Bone marrow (tissue), 2 donors: ENCODE data around the gene SCN5A.

Source experiments
- DNase-seq, 2 donors: peaks; one replicate each; lab custom pipeline; 2025; lab: John Stamatoyannopoulos, UW

The SCN5A gene

GRCh38 chr3:38560996-38561717 is 88.3 kb downstream of the SCN5A start:
- DNase-seq = no peak

- DNase-seq = no peak
Measured at GRCh38 chr3:38560284-38560683, 89.2 kb downstream of the SCN5A start.

- no peak for DNase-seq
Measured at GRCh38 chr3:38558864-38559263, 90.6 kb downstream of the SCN5A start.

- DNase-seq = no peak
Measured at GRCh38 chr3:38556640-38557358, 92.7 kb downstream of the SCN5A start.

GRCh38 chr3:38555926-38556325 is 93.6 kb downstream of the SCN5A start:
- DNase-seq = no peak

GRCh38 chr3:38555149-38555840 is 94.2 kb downstream of the SCN5A start:
- no peak for DNase-seq

- no peak for DNase-seq
Measured at GRCh38 chr3:38554127-38554827, 95.2 kb downstream of the SCN5A start.

- DNase-seq = no peak
Measured at GRCh38 chr3:38553071-38553470, 96.4 kb downstream of the SCN5A start.

- DNase-seq = no peak
Measured at GRCh38 chr3:38552364-38552763, 97.1 kb downstream of the SCN5A start.

GRCh38 chr3:38551026-38551832 is 98.3 kb downstream of the SCN5A start:
- DNase-seq = no peak

- no peak for DNase-seq
Measured at GRCh38 chr3:38549957-38550840, 99.3 kb downstream of the SCN5A start.

- no peak for DNase-seq
Measured at GRCh38 chr3:38549486-38549885, 100.0 kb downstream of the SCN5A start.

GRCh38 chr3:38549082-38549481 is 100.4 kb downstream of the SCN5A start:
- DNase-seq = no peak

GRCh38 chr3:38548154-38548931 is 101.1 kb downstream of the SCN5A start:
- no peak for DNase-seq

- no peak for DNase-seq
Measured at GRCh38 chr3:38545983-38546382, 103.5 kb downstream of the SCN5A start.

- DNase-seq = no peak
Measured at GRCh38 chr3:38545550-38545949, 103.9 kb downstream of the SCN5A start.

- DNase-seq = no peak
Measured at GRCh38 chr3:38544926-38545325, 104.6 kb downstream of the SCN5A start.

GRCh38 chr3:38543586-38543985 is 105.9 kb downstream of the SCN5A start:
- no peak for DNase-seq

- no peak for DNase-seq
Measured at GRCh38 chr3:38542401-38543298, 106.8 kb downstream of the SCN5A start.
